HepG2 (cell line): Measurements from ENCODE around the gene ADGRV1.

Experiments
- CHD4 ChIP-seq: fragments of 200-600 bp; sonication (generic); IDR thresholded peaks from 2 replicates; pipeline ENCODE4 v1.7.0; 2017; ENCODE audit warnings: mild to moderate bottlenecking, low read length, borderline replicate concordance
- CTCF ChIP-seq: sonication (generic); formaldehyde crosslinking; IDR thresholded peaks from 2 replicates; pipeline ENCODE4 v1.5.0; 2020; ENCODE audit warnings: mild to moderate bottlenecking, missing genetic modification reagents, moderate library complexity
- E2F1 ChIP-seq: sonication (generic); formaldehyde crosslinking; IDR thresholded peaks from 2 replicates; pipeline ENCODE4 v1.5.0; 2020; ENCODE audit warnings: missing genetic modification reagents
- ESRRA ChIP-seq: sonication (generic); formaldehyde crosslinking; IDR thresholded peaks from 2 replicates; pipeline ENCODE4 v1.5.1; 2020; ENCODE audit warnings: mild to moderate bottlenecking, low read depth, missing genetic modification reagents
- SIN3A ChIP-seq: IDR thresholded peaks from 2 replicates; pipeline ENCODE4 v1.6.1; 2011; ENCODE audit warnings: low read depth, mild to moderate bottlenecking, control low read depth, low read length, borderline replicate concordance
- TBX2 ChIP-seq: sonication (generic); formaldehyde crosslinking; IDR thresholded peaks from 2 replicates; pipeline ENCODE4 v1.5.0; 2020; ENCODE audit warnings: missing genetic modification reagents, mild to moderate bottlenecking, borderline replicate concordance
- ZNF318 ChIP-seq: sonication (generic); formaldehyde crosslinking; IDR thresholded peaks from 2 replicates; pipeline ENCODE4 v1.4.0; 2020; ENCODE audit warnings: mild to moderate bottlenecking, missing genetic modification reagents
- ZNF589 ChIP-seq: sonication (generic); formaldehyde crosslinking; conservative IDR thresholded peaks from 2 replicates; pipeline ENCODE4 v1.8.0; 2022; ENCODE audit warnings: mild to moderate bottlenecking, moderate library complexity, missing genetic modification reagents

- no peak for TF ChIP-seq ZNF589
- no peak for TF ChIP-seq CTCF (CRISPR knock-in tag)
- no peak for TF ChIP-seq ZNF318 (CRISPR knock-in tag)
- TF ChIP-seq TBX2 (CRISPR knock-in tag) = no peak
- TF ChIP-seq E2F1 (CRISPR knock-in tag) = no peak
- no peak for TF ChIP-seq ESRRA (CRISPR knock-in tag)
- TF ChIP-seq SIN3A = no peak
- TF ChIP-seq CHD4 = no peak
These were observed 597.6 kb downstream of the ADGRV1 start for GRCh38 chr5:91156242-91156641.
